K562 (cell line): Measurements from ENCODE around the gene KIF5A. TPM values are rescaled to one million over a fixed set of nuclear protein-coding genes. Genes with fewer than 3 reads are reported as not detected.

Experiments used
- ARID1B ChIP-seq: fragments of 450-650 bp; IDR thresholded peaks from 2 replicates; pipeline ENCODE4 v1.6.1; 2016; ENCODE audit warnings: antibody characterized with exemption, mild to moderate bottlenecking, inconsistent platforms
- ASH1L ChIP-seq: fragments of 450-650 bp; IDR thresholded peaks from 2 replicates; pipeline ENCODE4 v1.6.1; 2018; ENCODE audit warnings: borderline replicate concordance, mild to moderate bottlenecking, low read depth; ENCODE audit not compliant: partially characterized antibody
- DPF2 ChIP-seq: fragments of 450-650 bp; IDR thresholded peaks from 2 replicates; pipeline ENCODE4 v1.6.1; 2016
- ELF1 ChIP-seq: fragments of 200-800 bp; sonication (Bioruptor generic); IDR thresholded peaks from 2 replicates; pipeline ENCODE4 v1.6.1; 2016; ENCODE audit warnings: missing genetic modification characterization, missing compliant biosample characterization
- ESRRB ChIP-seq: fragments of 250-450 bp; sonication (Bioruptor Pico); IDR thresholded peaks from 2 replicates; pipeline ENCODE4 v1.5.0; 2020; ENCODE audit warnings: mild to moderate bottlenecking, moderate library complexity, borderline replicate concordance
- FOS ChIP-seq: IDR thresholded peaks from 3 replicates; pipeline ENCODE4 v1.6.1; 2011; ENCODE audit not compliant: insufficient read length; ENCODE audit errors: extremely low read depth
- FOSL1 ChIP-seq: fragments of 200-800 bp; sonication (Bioruptor generic); conservative IDR thresholded peaks from 2 replicates; pipeline ENCODE4 v1.6.1; 2016; ENCODE audit warnings: missing genetic modification characterization, missing compliant biosample characterization
- HMBOX1 ChIP-seq: sonication (generic); IDR thresholded peaks from 2 replicates; pipeline ENCODE4 v1.6.1; 2016
- HOMEZ ChIP-seq: fragments of 250-450 bp; sonication (Bioruptor Pico); IDR thresholded peaks from 2 replicates; pipeline ENCODE4 v1.4.0; 2020; ENCODE audit warnings: mild to moderate bottlenecking, moderate library complexity
- IRF2 ChIP-seq: sonication (generic); formaldehyde crosslinking; IDR thresholded peaks from 2 replicates; pipeline ENCODE4 v1.8.1; 2022; ENCODE audit warnings: mild to moderate bottlenecking, missing genetic modification reagents
- KLF6 ChIP-seq: fragments of 250-450 bp; sonication (Bioruptor Pico); IDR thresholded peaks from 2 replicates; pipeline ENCODE4 v1.4.0; 2020; ENCODE audit warnings: mild to moderate bottlenecking, moderate library complexity, borderline replicate concordance
- LEF1 ChIP-seq: fragments of 450-650 bp; IDR thresholded peaks from 2 replicates; pipeline ENCODE4 v1.6.1; 2016; ENCODE audit warnings: mild to moderate bottlenecking
- NRF1 ChIP-seq, 2 experiments: fragments of 450-650 bp; IDR thresholded peaks in 1 of 2; conservative IDR thresholded peaks in 1 of 2; 2 replicates each; pipeline ENCODE4 v1.6.1; 2014; ENCODE audit warnings: mild to moderate bottlenecking in 2 of 2
- REST ChIP-seq, 2 experiments: fragments of 450-650 bp; formaldehyde crosslinking in 1 of 2; IDR thresholded peaks; 2 replicates each; pipeline versions ENCODE4 v1.4.0 to v1.6.1; 2014 to 2020; ENCODE audit warnings: mild to moderate bottlenecking in 2 of 2, borderline replicate concordance in 1 of 2, low read depth in 1 of 2
- SETDB1 ChIP-seq: IDR thresholded peaks from one replicate; pipeline ENCODE4 v1.6.1; 2012; ENCODE audit warnings: low read length, control low read depth, inconsistent platforms
- ZBED1 ChIP-seq: IDR thresholded peaks from 2 replicates; pipeline ENCODE4 v1.6.1; 2014
- ZNF184 ChIP-seq: sonication (generic); formaldehyde crosslinking; IDR thresholded peaks from 2 replicates; pipeline ENCODE4 v1.5.0; 2020; ENCODE audit warnings: missing genetic modification reagents
- ZNF77 ChIP-seq: fragments of 250-450 bp; sonication (Bioruptor Pico); IDR thresholded peaks from 2 replicates; pipeline ENCODE4 v1.5.0; 2020
- polyA plus RNA-seq, 8 experiments: library from polyadenylated mRNA; depleted of rRNA in 4 of 8; stranded (reverse) in 5 of 8; unstranded in 3 of 8; fragments of >200 nt; fragmentation: Nextera tagmentation in 2 of 8; fragmentation: Illumina TruSeq in 1 of 8; extraction: Ambion mirVana in 2 of 8; extraction: Trizol in 1 of 8; gene quantifications; 2 replicates each; pipeline versions ENCODE4 v1.2.1 to v1.2.3, GENCODE V29; 2011 to 2014; ENCODE audit warnings: inconsistent platforms in 1 of 8, missing spikeins in 1 of 8
- total RNA-seq, 7 experiments: library from RNA; depleted of rRNA in 6 of 7; stranded (reverse); fragments of >200 nt in 6 of 7; fragmentation: Illumina TruSeq in 2 of 7; extraction: Trizol in 2 of 7; gene quantifications; 2 replicates each; pipeline versions ENCODE4 v1.2.1 to v1.2.3, GENCODE V29; 2011 to 2021; ENCODE audit warnings: low replicate concordance in 1 of 7

The KIF5A gene
- total and polyA plus RNA-seq, 9 of the 15 experiments (the other 6 are each of a cell fraction or from before 2014, with no cell fraction given), result 3.4 to 17.7 (median 8.0) TPM

GRCh38 chr12:57539134-57539768 lies 10.6 kb upstream of the KIF5A start (continued):
- TF ChIP-seq ELF1 (peak; percentile 90), ZNF77 (no peak), NRF1 (conservative IDR thresholded peaks at IDR 0.05 in 1 of 2, IDR thresholded peaks at IDR 0.05 in 1 of 2) (peak; percentile 70 to 76), SETDB1 (no peak), LEF1 (peak; percentile 92), FOS (no peak), HMBOX1 (peak; percentile 48; the same call in 1 of the 2 replicates), REST (IDR thresholded peaks at IDR 0.05; ENCODE audit: borderline replicate concordance) (peak; percentile 68), REST (CRISPR knock-in tag; IDR thresholded peaks at IDR 0.05; ENCODE audit: low read depth) (peak; percentile 44; the same call in 1 of the 2 replicates), FOSL1 (no peak; the same call in 1 of the 2 replicates), ZNF184 (CRISPR knock-in tag) (no peak), KLF6 (CRISPR knock-in tag) (no peak), IRF2 (CRISPR knock-in tag) (no peak), ASH1L (peak; percentile 57), ESRRB (CRISPR knock-in tag) (no peak), ARID1B (peak; percentile 98), DPF2 (peak; percentile 97), HOMEZ (CRISPR knock-in tag) (0 out of 2 replicates have a peak, but pooled peaks have one; percentile 10), ZBED1 (0 out of 2 replicates have a peak, but pooled peaks have one; percentile 29)
- TF ChIP-seq, all 486 proteins: peak for 140
